IMR-90 (cell line): ENCODE results near the gene CYP2A13. TPM values are rescaled to one million over a fixed set of nuclear protein-coding genes. Genes with fewer than 3 reads are reported as not detected.
A peak's percentile ranks its signal among the peaks of the same experiment; 100 is the strongest.
"Not testable (repeated sequence)": the region's sequence is repeated elsewhere in the genome, so short reads cannot be mapped to it uniquely, and the experiment has no call there.

Source experiments
- ATAC-seq: fragments of 200-7000 bp; cut with Tn5 transposase; 2 replicates; pipeline ENCODE4 v1.9.1; 2020; ENCODE audit warnings: low read depth, mild to moderate bottlenecking, moderate library complexity
- BruUV-seq: library from RNA; stranded (reverse); fragments of 400-500 nt; replicated peaks from 2 replicates; lab custom pipeline; 2021; lab: Mats Ljungman, UMichigan
- CTCF ChIA-PET: fragments of 300-600 bp; formaldehyde crosslinking; extraction: SDS; loops from one replicate; lab custom pipeline; 2021; ENCODE audit warnings: antibody characterized with exemption; lab: Yijun Ruan, JAX
- POLR2A ChIA-PET: fragments of 300-600 bp; sonication (Branson Sonifier 250); formaldehyde crosslinking; loops from one replicate; lab custom pipeline; 2022; ENCODE audit warnings: antibody characterized with exemption; ENCODE audit not compliant: unreplicated experiment; lab: Charles Lee
- DNase-seq: peaks from one replicate; pipeline ENCODE4 v3.0.0; 2013
- H2AFZ ChIP-seq: replicated peaks from 2 replicates; pipeline ENCODE3; 2013; ENCODE audit warnings: low read length, mild to moderate bottlenecking; ENCODE audit not compliant: poor library complexity
- H2AK5ac ChIP-seq: 2 replicates; pipeline ENCODE4 v1.6.1; 2013; ENCODE audit warnings: low read depth, low read length, inconsistent platforms
- H2AK9ac ChIP-seq: replicated peaks from 2 replicates; pipeline ENCODE3; 2013; ENCODE audit warnings: mild to moderate bottlenecking, low read depth, low read length, moderate library complexity; ENCODE audit not compliant: poor library complexity
- H2BK120ac ChIP-seq: 2 replicates; pipeline ENCODE4 v1.6.1; 2013; ENCODE audit warnings: low read depth, low read length, inconsistent platforms
- H2BK15ac ChIP-seq: 3 replicates; pipeline ENCODE4 v1.6.1; 2013; ENCODE audit warnings: low read depth, low read length, inconsistent platforms
- H2BK20ac ChIP-seq: 2 replicates; pipeline ENCODE4 v1.6.1; 2013; ENCODE audit warnings: low read depth, mild to moderate bottlenecking, inconsistent platforms, low read length, moderate library complexity
- H2BK5ac ChIP-seq: 2 replicates; pipeline ENCODE4 v1.6.1; 2013; ENCODE audit warnings: mild to moderate bottlenecking, low read depth, low read length, inconsistent platforms; ENCODE audit not compliant: poor library complexity, severe bottlenecking
- H3K14ac ChIP-seq: replicated peaks from 2 replicates; pipeline ENCODE4 v1.6.1; 2013; ENCODE audit warnings: low read depth, low read length, inconsistent platforms
- H3K18ac ChIP-seq: 2 replicates; pipeline ENCODE4 v1.6.1; 2013; ENCODE audit warnings: low read depth, low read length, control low read depth
- H3K23ac ChIP-seq: 2 replicates; pipeline ENCODE4 v1.6.1; 2013; ENCODE audit warnings: low read depth, low read length, inconsistent platforms
- H3K27ac ChIP-seq: 2 replicates; pipeline ENCODE4 v1.5.1; 2013; ENCODE audit warnings: mild to moderate bottlenecking, control low read depth, low read length; ENCODE audit not compliant: insufficient read depth
- H3K27me3 ChIP-seq: 2 replicates; pipeline ENCODE4 v1.6.1; 2013; ENCODE audit warnings: low read length; ENCODE audit not compliant: control insufficient read depth, insufficient read depth
- H3K36me3 ChIP-seq: 2 replicates; pipeline ENCODE4 v1.6.1; 2013; ENCODE audit warnings: low read length, mixed read lengths; ENCODE audit not compliant: control insufficient read depth, insufficient read depth
- H3K4ac ChIP-seq: 2 replicates; pipeline ENCODE4 v1.6.1; 2013; ENCODE audit warnings: low read depth, low read length, inconsistent platforms
- H3K4me1 ChIP-seq: 2 replicates; pipeline ENCODE4 v1.6.1; 2013; ENCODE audit warnings: low read length, mixed read lengths; ENCODE audit not compliant: control insufficient read depth, insufficient read depth
- H3K4me2 ChIP-seq: 2 replicates; pipeline ENCODE4 v1.6.1; 2013; ENCODE audit warnings: low read depth, mild to moderate bottlenecking, control low read depth, low read length, moderate library complexity
- H3K4me3 ChIP-seq: 2 replicates; pipeline ENCODE4 v1.5.1; 2013; ENCODE audit warnings: low read depth, mild to moderate bottlenecking, control low read depth, low read length, moderate library complexity; ENCODE audit not compliant: insufficient read depth
- H3K56ac ChIP-seq: 2 replicates; pipeline ENCODE4 v1.6.1; 2013; ENCODE audit warnings: low read length, inconsistent platforms; ENCODE audit not compliant: insufficient read depth; ENCODE audit errors: extremely low read depth
- H3K79me1 ChIP-seq, 2 experiments: 2 replicates each; pipeline ENCODE4 v1.6.1; 2013; ENCODE audit warnings: low read length in 2 of 2, inconsistent platforms in 1 of 2, low read depth in 1 of 2
- H3K9ac ChIP-seq: 2 replicates; pipeline ENCODE4 v1.6.1; 2013; ENCODE audit warnings: low read depth, low read length, control low read depth
- H3K9me1 ChIP-seq: 2 replicates; pipeline ENCODE4 v1.6.1; 2013; ENCODE audit warnings: low read length, inconsistent platforms; ENCODE audit not compliant: insufficient read depth
- H3K9me3 ChIP-seq: 2 replicates; pipeline ENCODE4 v1.6.1; 2013; ENCODE audit warnings: low read length; ENCODE audit not compliant: control insufficient read depth, insufficient read depth
- H4K20me1 ChIP-seq: 2 replicates; pipeline ENCODE4 v1.6.1; 2013; ENCODE audit warnings: low read length, inconsistent platforms; ENCODE audit not compliant: insufficient read depth
- H4K5ac ChIP-seq: 2 replicates; pipeline ENCODE4 v1.6.1; 2013; ENCODE audit warnings: mild to moderate bottlenecking, low read depth, low read length, control low read depth
- H4K8ac ChIP-seq, 2 experiments: 2 replicates each; pipeline ENCODE4 v1.6.1; 2013; ENCODE audit warnings: low read depth in 2 of 2, low read length in 2 of 2, control low read depth in 1 of 2, inconsistent platforms in 1 of 2
- H4K91ac ChIP-seq: 2 replicates; pipeline ENCODE4 v1.6.1; 2013; ENCODE audit warnings: low read depth, low read length, inconsistent platforms; ENCODE audit not compliant: insufficient read depth
- WGBS, 2 experiments: methylation state at CpG; one replicate each; pipeline versions ENCODE4 v1.1.5 to v1.1.7; 2013; ENCODE audit warnings: missing lambda C conversion rate in 2 of 2; ENCODE audit not compliant: insufficient read length in 1 of 2; ENCODE audit errors: extremely low coverage in 2 of 2; 5-methylcytosine and 5-hydroxymethylcytosine counted together
- dilution Hi-C: fragments of 300-500 bp; cut with HindIII; formaldehyde crosslinking; loops from one replicate; pipeline ENCODE4 v1.14.3; 2018; ENCODE audit warnings: low sequenced_read_pairs; ENCODE audit not compliant: unreplicated experiment
- in situ Hi-C: fragments of 300-500 bp; cut with MboI; formaldehyde crosslinking; loops from 3 replicates; pipeline ENCODE4 v1.14.3; 2019; ENCODE audit warnings: low sequenced_read_pairs, inconsistent platforms, mixed read lengths
- intact Hi-C: fragments of 100-400 bp; cut with micrococcal nuclease; formaldehyde crosslinking; loops from 2 replicates; pipeline ENCODE4 v1.10.0; 2022
- polyA plus RNA-seq, 3 experiments: library from polyadenylated mRNA; depleted of rRNA; stranded (reverse); fragments of >200 nt; gene quantifications; 2 replicates each; pipeline ENCODE4 v1.2.3, GENCODE V29; 2012; ENCODE audit warnings: low replicate concordance in 1 of 3
- total RNA-seq: library from RNA; depleted of rRNA; stranded (reverse); fragments of >200 nt; gene quantifications from 2 replicates; pipeline ENCODE4 v1.2.3, GENCODE V29; 2012

CYP2A13 gene
- total and polyA plus RNA-seq, 2 of the 4 experiments (the other 2 are of a cell fraction), result not detected

GRCh38 chr19:41135390-41136384 is 47.4 kb downstream of the CYP2A13 start:
- H2BK120ac ChIP-seq, H3K79me1 ChIP-seq, intact Hi-C loops, H3K4me1 ChIP-seq, H2BK20ac ChIP-seq, CTCF ChIA-PET, H3K4ac ChIP-seq, H4K91ac ChIP-seq, H3K9ac ChIP-seq, BruUV-seq, in situ Hi-C loops, H4K5ac ChIP-seq, H3K14ac ChIP-seq, POLR2A ChIA-PET, H3K56ac ChIP-seq, H3K36me3 ChIP-seq, H4K20me1 ChIP-seq, H3K9me1 ChIP-seq, H3K18ac ChIP-seq, H2BK15ac ChIP-seq, H3K23ac ChIP-seq, H2BK5ac ChIP-seq, H2AK5ac ChIP-seq, H3K27ac ChIP-seq, H3K9me3 ChIP-seq, dilution Hi-C loops, H2AK9ac ChIP-seq: not testable (repeated sequence)
- peak overlapping the region; percentile 75; the same call in 1 of the 2 replicates for H3K4me2 ChIP-seq
- H4K8ac ChIP-seq, result peak overlapping the region in 1 of 2 experiments; percentile 81; a peak in 1 of 4 replicates
- H2AFZ ChIP-seq, result peak overlapping the region; percentile 87
- 30% methylated on average over 9 of the region's 76 CpGs; no CpG with 5 or more reads in 1 of the 2 experiments for WGBS, 2 experiments
- H3K4me3 ChIP-seq, result peak overlapping the region; percentile 45
- DNase-seq (peak; percentile 7), ATAC-seq (peak; percentile 98)
- peaks cover 19% of the 10 kb centered on the region for H3K27me3 ChIP-seq
